Peyer's patch (tissue), 4 donors: Measurements from ENCODE around the gene PLXDC1. TPM values are rescaled to one million over a fixed set of nuclear protein-coding genes. Genes with fewer than 3 reads are reported as not detected.

ENCODE experiments used
- DNase-seq, 3 donors: peaks; one replicate each; pipeline ENCODE4 v3.0.0-alpha.2; 2017 to 2019
- H3K27ac ChIP-seq, 4 donors: fragments of 200-600 bp; sonication (generic); one replicate each; pipeline ENCODE4 v1.5.1; 2016 to 2019
- H3K27me3 ChIP-seq, 2 donors: fragments of 200-600 bp; sonication (generic); one replicate each; pipeline ENCODE4 v1.5.1; 2019
- H3K36me3 ChIP-seq, 3 donors: fragments of 200-600 bp; sonication (generic); one replicate each; pipeline ENCODE4 v1.5.1; 2016 to 2019
- H3K4me1 ChIP-seq, 4 donors: fragments of 200-600 bp; sonication (generic); one replicate each; pipeline ENCODE4 v1.5.1; 2016 to 2019
- H3K4me3 ChIP-seq, 4 donors: fragments of 200-600 bp; sonication (generic); 1 replicate in 3 of 4; 2 replicates in 1 of 4; pipeline ENCODE4 v1.5.1; 2016 to 2019; ENCODE audit warnings: mild to moderate bottlenecking in 1 of 4
- H3K9me3 ChIP-seq, 4 donors: fragments of 200-600 bp; sonication (generic); one replicate each; pipeline ENCODE4 v1.5.1; 2016 to 2019; ENCODE audit warnings: mild to moderate bottlenecking in 1 of 4
- POLR2A ChIP-seq, 2 donors: fragments of 450-650 bp; IDR thresholded peaks; one replicate each; pipeline ENCODE4 v1.5.1; 2017; ENCODE audit warnings: antibody characterized with exemption in 2 of 2, mild to moderate bottlenecking in 2 of 2, moderate library complexity in 2 of 2
- total RNA-seq, 4 donors: library from RNA; depleted of rRNA; stranded (reverse); fragments of >200 nt; gene quantifications; one replicate each; pipeline ENCODE4 v1.1.0, GENCODE V29; 2016
- TF ChIP-seq, protein P1 (sequence below), 6 experiments: fragments of 450-650 bp in 4 of 6; fragments of 200-600 bp in 2 of 6; sonication (generic) in 1 of 6; IDR thresholded peaks; one replicate each; pipeline ENCODE4 v1.5.1; 2017 to 2019; ENCODE audit warnings: antibody characterized with exemption in 6 of 6, mild to moderate bottlenecking in 3 of 6, moderate library complexity in 1 of 6

Gene PLXDC1
- total RNA-seq, 4 donors from 2014 or later, result 14.5 to 34.7 (median 18.2) TPM

DNA sequence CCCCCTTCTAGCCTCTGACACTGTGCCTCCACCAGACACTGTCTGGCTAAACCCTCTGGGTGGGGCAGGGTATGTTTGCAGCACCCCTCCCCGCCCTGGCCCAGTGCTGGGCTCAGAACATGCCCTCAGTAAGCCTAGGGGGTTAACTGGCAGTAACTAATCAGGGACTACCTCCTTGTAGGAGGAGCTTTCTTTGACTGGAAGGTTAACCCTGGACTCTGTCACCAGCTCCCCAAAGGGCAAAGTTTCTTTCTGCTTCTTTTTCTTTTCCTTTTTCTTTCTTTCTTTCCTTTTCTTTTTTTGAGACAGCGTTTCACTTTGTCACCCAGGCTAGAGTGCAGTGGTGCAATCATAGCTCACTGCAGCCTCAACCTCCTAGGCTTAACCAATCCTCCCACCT lies 76.8 kb downstream of the PLXDC1 start:
- Histone ChIP-seq H3K9me3 (no peaks in the 10 kb centered on the region), H3K4me3 (no peak overlapping the region), H3K36me3 (no peaks in the 10 kb centered on the region), H3K4me1 (no peaks in the 10 kb centered on the region), H3K27me3 (no peaks in the 10 kb centered on the region), H3K27ac (no peak overlapping the region)
- no peak for DNase-seq
- TF ChIP-seq POLR2A (IDR thresholded peaks at IDR 0.05), result no peak
- TF ChIP-seq, protein P1, sequence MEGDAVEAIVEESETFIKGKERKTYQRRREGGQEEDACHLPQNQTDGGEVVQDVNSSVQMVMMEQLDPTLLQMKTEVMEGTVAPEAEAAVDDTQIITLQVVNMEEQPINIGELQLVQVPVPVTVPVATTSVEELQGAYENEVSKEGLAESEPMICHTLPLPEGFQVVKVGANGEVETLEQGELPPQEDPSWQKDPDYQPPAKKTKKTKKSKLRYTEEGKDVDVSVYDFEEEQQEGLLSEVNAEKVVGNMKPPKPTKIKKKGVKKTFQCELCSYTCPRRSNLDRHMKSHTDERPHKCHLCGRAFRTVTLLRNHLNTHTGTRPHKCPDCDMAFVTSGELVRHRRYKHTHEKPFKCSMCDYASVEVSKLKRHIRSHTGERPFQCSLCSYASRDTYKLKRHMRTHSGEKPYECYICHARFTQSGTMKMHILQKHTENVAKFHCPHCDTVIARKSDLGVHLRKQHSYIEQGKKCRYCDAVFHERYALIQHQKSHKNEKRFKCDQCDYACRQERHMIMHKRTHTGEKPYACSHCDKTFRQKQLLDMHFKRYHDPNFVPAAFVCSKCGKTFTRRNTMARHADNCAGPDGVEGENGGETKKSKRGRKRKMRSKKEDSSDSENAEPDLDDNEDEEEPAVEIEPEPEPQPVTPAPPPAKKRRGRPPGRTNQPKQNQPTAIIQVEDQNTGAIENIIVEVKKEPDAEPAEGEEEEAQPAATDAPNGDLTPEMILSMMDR (IDR thresholded peaks at IDR 0.05), result no peak

DNA sequence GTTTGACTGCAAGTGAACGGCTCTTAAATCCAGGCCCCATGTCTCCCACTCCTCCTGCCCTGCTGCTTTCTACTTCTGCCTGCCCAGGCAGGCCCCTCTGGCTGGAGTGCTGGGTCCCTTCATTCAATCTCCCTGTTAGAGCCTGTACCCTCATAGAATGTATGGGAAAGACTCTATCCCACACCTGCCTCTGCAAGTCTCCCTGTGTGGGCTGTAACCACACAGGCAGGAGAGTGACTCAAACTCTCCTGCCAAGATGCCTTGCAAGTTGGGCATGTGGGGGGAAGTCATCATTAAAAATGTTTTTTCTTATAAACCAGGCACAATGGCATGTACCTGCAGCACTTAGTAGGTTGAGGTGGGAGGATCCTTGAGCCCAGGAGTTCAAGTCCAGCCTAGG lies 77.5 kb downstream of the PLXDC1 start:
- Histone ChIP-seq H3K36me3 (no peaks in the 10 kb centered on the region), H3K4me3 (no peak overlapping the region), H3K27me3 (no peaks in the 10 kb centered on the region), H3K9me3 (no peaks in the 10 kb centered on the region), H3K4me1 (no peaks in the 10 kb centered on the region), H3K27ac (no peak overlapping the region)
- TF ChIP-seq, protein P1 (IDR thresholded peaks at IDR 0.05), result no peak
- TF ChIP-seq POLR2A (IDR thresholded peaks at IDR 0.05), result no peak
- no peak for DNase-seq

- Histone ChIP-seq H3K27me3 (no peaks in the 10 kb centered on the region), H3K36me3 (no peaks in the 10 kb centered on the region), H3K27ac (no peak overlapping the region), H3K4me1 (no peaks in the 10 kb centered on the region), H3K9me3 (no peaks in the 10 kb centered on the region), H3K4me3 (no peak overlapping the region)
- no peak for DNase-seq
- TF ChIP-seq, protein P1 (IDR thresholded peaks at IDR 0.05), result no peak
- no peak for TF ChIP-seq POLR2A (IDR thresholded peaks at IDR 0.05)
Observed at GRCh38 chr17:39073353-39073752, 78.1 kb downstream of the PLXDC1 start.

GRCh38 chr17:39071573-39071972 lies 79.9 kb downstream of the PLXDC1 start:
- no peaks in the 10 kb centered on the region for H3K4me1 ChIP-seq
- no peaks in the 10 kb centered on the region for H3K9me3 ChIP-seq
- H3K36me3 ChIP-seq, result no peaks in the 10 kb centered on the region
- no peak overlapping the region for H3K27ac ChIP-seq
- no peak overlapping the region for H3K4me3 ChIP-seq
- no peak for DNase-seq
- no peaks in the 10 kb centered on the region for H3K27me3 ChIP-seq
- no peak for TF ChIP-seq POLR2A (IDR thresholded peaks at IDR 0.05)
- TF ChIP-seq, protein P1 (IDR thresholded peaks at IDR 0.05), result no peak

- no peaks in the 10 kb centered on the region for H3K4me1 ChIP-seq
- no peaks in the 10 kb centered on the region for H3K27me3 ChIP-seq
- H3K27ac ChIP-seq, result no peak overlapping the region
- H3K36me3 ChIP-seq, result no peaks in the 10 kb centered on the region
- no peaks in the 10 kb centered on the region for H3K9me3 ChIP-seq
- DNase-seq, result no peak
- TF ChIP-seq POLR2A (IDR thresholded peaks at IDR 0.05), result no peak
- TF ChIP-seq, protein P1 (IDR thresholded peaks at IDR 0.05), result peak; percentile 30 to 69 (median 58)
- H3K4me3 ChIP-seq, result no peak overlapping the region
Observed at GRCh38 chr17:39069114-39069756, 82.2 kb downstream of the PLXDC1 start.

GRCh38 chr17:39064819-39065218 lies 86.6 kb downstream of the PLXDC1 start:
- H3K36me3 ChIP-seq, result no peaks in the 10 kb centered on the region
- H3K27ac ChIP-seq, result no peak overlapping the region

More at GRCh38 chr17:39064819-39065218, 86.6 kb downstream of the PLXDC1 start:
- TF ChIP-seq, protein P1 (IDR thresholded peaks at IDR 0.05), result no peak
- no peak for TF ChIP-seq POLR2A (IDR thresholded peaks at IDR 0.05)
- H3K9me3 ChIP-seq, result no peaks in the 10 kb centered on the region
- no peak overlapping the region for H3K4me3 ChIP-seq
- DNase-seq, result no peak
- no peaks in the 10 kb centered on the region for H3K27me3 ChIP-seq
- H3K4me1 ChIP-seq, result no peaks in the 10 kb centered on the region
